ENCODE results near the gene GPC5. TPM values are rescaled to one million over a fixed set of nuclear protein-coding genes. Genes with fewer than 3 reads are reported as not detected.

Gene GPC5
- total and polyA plus RNA-seq, 7 experiments from 2014 or later, result 0.10 to 0.38 TPM; not detected in 5

GRCh38 chr13:91698308-91698707, 299.9 kb downstream of the GPC5 start:
- ATAC-seq, result no peak
- H3K4me1 ChIP-seq (ENCODE audit: control insufficient read depth in 2 of 2, insufficient read depth in 2 of 2, low read length in 2 of 2), result no peaks in the 10 kb centered on the region
- Mint-ChIP-seq H3K36me3 (no peaks in the 10 kb centered on the region), H3K27me3 (no peaks in the 10 kb centered on the region), H3K27ac (no peak overlapping the region), H3K4me3 (no peak overlapping the region), H3K9me3 (peaks cover 0 to 3% (median 0%) of the 10 kb centered on the region in 11 donors), H3K4me1 (no peaks in the 10 kb centered on the region)
- DNase-seq, result no peak
- H3K4me3 ChIP-seq (ENCODE audit: low read length), result no peak overlapping the region
- intact Hi-C loops (cut with micrococcal nuclease), result no loop called here
- H3K9me3 ChIP-seq (ENCODE audit: control insufficient read depth in 2 of 3, low read length in 3 of 3), result no peaks in the 10 kb centered on the region
- POLR2A ChIA-PET, result no interaction called here
- no peak overlapping the region for H3K27ac ChIP-seq (ENCODE audit: low read depth, low read length)
- CTCF ChIA-PET, result no interaction called here
- H3K36me3 ChIP-seq (ENCODE audit: control insufficient read depth in 2 of 3, insufficient read depth in 3 of 3, low read length in 3 of 3), result no peaks in the 10 kb centered on the region
- no peaks in the 10 kb centered on the region for H3K27me3 ChIP-seq (ENCODE audit: control insufficient read depth in 2 of 2, insufficient read depth in 2 of 2, low read length in 2 of 2)

GRCh38 chr13:91698767-91699166, 300.3 kb downstream of the GPC5 start:
- no peaks in the 10 kb centered on the region for H3K27me3 Mint-ChIP-seq
- Histone ChIP-seq H3K27ac (ENCODE audit: low read depth, low read length) (no peak overlapping the region), H3K4me1 (ENCODE audit: control insufficient read depth in 2 of 2, insufficient read depth in 2 of 2, low read length in 2 of 2) (no peaks in the 10 kb centered on the region), H3K9me3 (ENCODE audit: control insufficient read depth in 2 of 3, low read length in 3 of 3) (no peaks in the 10 kb centered on the region), H3K4me3 (ENCODE audit: low read length) (no peak overlapping the region), H3K27me3 (ENCODE audit: control insufficient read depth in 2 of 2, insufficient read depth in 2 of 2, low read length in 2 of 2) (no peaks in the 10 kb centered on the region), H3K36me3 (ENCODE audit: control insufficient read depth in 2 of 3, insufficient read depth in 3 of 3, low read length in 3 of 3) (no peaks in the 10 kb centered on the region)
- H3K27ac Mint-ChIP-seq, result no peak overlapping the region
- intact Hi-C loops (cut with micrococcal nuclease), result no loop called here
- no peak overlapping the region for H3K4me3 Mint-ChIP-seq
- peaks cover 0 to 6% (median 0%) of the 10 kb centered on the region in 11 donors for H3K9me3 Mint-ChIP-seq
- CTCF ChIA-PET, result no interaction called here
- DNase-seq (no peak), ATAC-seq (no peak)
- POLR2A ChIA-PET, result no interaction called here
- no peaks in the 10 kb centered on the region for H3K36me3 Mint-ChIP-seq
- H3K4me1 Mint-ChIP-seq, result no peaks in the 10 kb centered on the region

- no peaks in the 10 kb centered on the region for H3K36me3 ChIP-seq (ENCODE audit: control insufficient read depth in 2 of 3, insufficient read depth in 3 of 3, low read length in 3 of 3)
- no peaks in the 10 kb centered on the region for H3K27me3 ChIP-seq (ENCODE audit: control insufficient read depth in 2 of 2, insufficient read depth in 2 of 2, low read length in 2 of 2)
- intact Hi-C loops (cut with micrococcal nuclease), result no loop called here
- Mint-ChIP-seq H3K9me3 (peaks cover 0 to 7% (median 0%) of the 10 kb centered on the region in 11 donors), H3K4me1 (no peaks in the 10 kb centered on the region), H3K36me3 (no peaks in the 10 kb centered on the region), H3K27me3 (peaks cover 0 to 7% (median 0%) of the 10 kb centered on the region in 5 donors), H3K27ac (no peak overlapping the region), H3K4me3 (no peak overlapping the region)
- no peaks in the 10 kb centered on the region for H3K4me1 ChIP-seq (ENCODE audit: control insufficient read depth in 2 of 2, insufficient read depth in 2 of 2, low read length in 2 of 2)
- H3K4me3 ChIP-seq (ENCODE audit: low read length), result no peak overlapping the region
- no peak overlapping the region for H3K27ac ChIP-seq (ENCODE audit: low read depth, low read length)
- POLR2A ChIA-PET, result no interaction called here
- H3K9me3 ChIP-seq (ENCODE audit: control insufficient read depth in 2 of 3, low read length in 3 of 3), result no peaks in the 10 kb centered on the region
- no peak for DNase-seq
- no peak for ATAC-seq
- CTCF ChIA-PET, result no interaction called here
Observed at GRCh38 chr13:91699863-91700262, 301.4 kb downstream of the GPC5 start.

- Histone ChIP-seq H3K27me3 (ENCODE audit: control insufficient read depth in 2 of 2, insufficient read depth in 2 of 2, low read length in 2 of 2) (no peaks in the 10 kb centered on the region), H3K4me3 (ENCODE audit: low read length) (no peak overlapping the region), H3K4me1 (ENCODE audit: control insufficient read depth in 2 of 2, insufficient read depth in 2 of 2, low read length in 2 of 2) (no peaks in the 10 kb centered on the region), H3K9me3 (ENCODE audit: control insufficient read depth in 2 of 3, low read length in 3 of 3) (no peaks in the 10 kb centered on the region), H3K36me3 (ENCODE audit: control insufficient read depth in 2 of 3, insufficient read depth in 3 of 3, low read length in 3 of 3) (no peaks in the 10 kb centered on the region), H3K27ac (ENCODE audit: low read depth, low read length) (no peak overlapping the region)
- Mint-ChIP-seq H3K36me3 (no peaks in the 10 kb centered on the region), H3K27me3 (peaks cover 0 to 7% (median 0%) of the 10 kb centered on the region in 5 donors), H3K4me3 (no peak overlapping the region), H3K27ac (no peak overlapping the region), H3K4me1 (no peaks in the 10 kb centered on the region), H3K9me3 (peaks cover 0 to 7% (median 0%) of the 10 kb centered on the region in 11 donors)
- DNase-seq (no peak), ATAC-seq (no peak)
- ChIA-PET POLR2A (no interaction called here), CTCF (no interaction called here)
- intact Hi-C loops (cut with micrococcal nuclease), result no loop called here
Observed at GRCh38 chr13:91701975-91702374, 303.6 kb downstream of the GPC5 start.

- no peak overlapping the region for H3K27ac ChIP-seq (ENCODE audit: low read depth, low read length)
- Mint-ChIP-seq H3K27ac (no peak overlapping the region), H3K36me3 (no peaks in the 10 kb centered on the region), H3K4me1 (no peaks in the 10 kb centered on the region), H3K4me3 (no peak overlapping the region), H3K27me3 (peaks cover 0 to 7% (median 0%) of the 10 kb centered on the region in 5 donors), H3K9me3 (peaks cover 0 to 7% (median 0%) of the 10 kb centered on the region in 11 donors)
- DNase-seq, result no peak
- no peaks in the 10 kb centered on the region for H3K36me3 ChIP-seq (ENCODE audit: control insufficient read depth in 2 of 3, insufficient read depth in 3 of 3, low read length in 3 of 3)
- CTCF ChIA-PET, result interaction anchor here (0.6 kb wide), 1 partner anchor 19 kb away, joined by 6 read pairs; no protein-coding TSS in a partner anchor
- H3K27me3 ChIP-seq (ENCODE audit: control insufficient read depth in 2 of 2, insufficient read depth in 2 of 2, low read length in 2 of 2), result no peaks in the 10 kb centered on the region
- H3K4me3 ChIP-seq (ENCODE audit: low read length), result no peak overlapping the region
- POLR2A ChIA-PET, result no interaction called here
- no peaks in the 10 kb centered on the region for H3K9me3 ChIP-seq (ENCODE audit: control insufficient read depth in 2 of 3, low read length in 3 of 3)
- no peak for ATAC-seq
- intact Hi-C loops (cut with micrococcal nuclease), result no loop called here
- H3K4me1 ChIP-seq (ENCODE audit: control insufficient read depth in 2 of 2, insufficient read depth in 2 of 2, low read length in 2 of 2), result no peaks in the 10 kb centered on the region
Observed at GRCh38 chr13:91702411-91702810, 304.0 kb downstream of the GPC5 start.

- H3K9me3 ChIP-seq (ENCODE audit: control insufficient read depth in 2 of 3, low read length in 3 of 3), result no peaks in the 10 kb centered on the region
- H3K27ac Mint-ChIP-seq, result no peak overlapping the region
- no peaks in the 10 kb centered on the region for H3K27me3 ChIP-seq (ENCODE audit: control insufficient read depth in 2 of 2, insufficient read depth in 2 of 2, low read length in 2 of 2)
- no peaks in the 10 kb centered on the region for H3K4me1 ChIP-seq (ENCODE audit: control insufficient read depth in 2 of 2, insufficient read depth in 2 of 2, low read length in 2 of 2)
- H3K4me1 Mint-ChIP-seq, result no peaks in the 10 kb centered on the region
- no peak for DNase-seq
- no peak for ATAC-seq
- intact Hi-C loops (cut with micrococcal nuclease), result no loop called here
- ChIA-PET CTCF (no interaction called here), POLR2A (no interaction called here)
- H3K27ac ChIP-seq (ENCODE audit: low read depth, low read length), result no peak overlapping the region
- no peaks in the 10 kb centered on the region for H3K36me3 ChIP-seq (ENCODE audit: control insufficient read depth in 2 of 3, insufficient read depth in 3 of 3, low read length in 3 of 3)
- no peaks in the 10 kb centered on the region for H3K36me3 Mint-ChIP-seq
- H3K9me3 Mint-ChIP-seq, result peaks cover 0 to 7% (median 0%) of the 10 kb centered on the region in 11 donors
- H3K27me3 Mint-ChIP-seq, result peaks cover 0 to 7% (median 0%) of the 10 kb centered on the region in 5 donors
- no peak overlapping the region for H3K4me3 ChIP-seq (ENCODE audit: low read length)
- no peak overlapping the region for H3K4me3 Mint-ChIP-seq
Observed at GRCh38 chr13:91704398-91704797, 306.0 kb downstream of the GPC5 start.

GRCh38 chr13:91708558-91708957, 310.1 kb downstream of the GPC5 start:
- no peak overlapping the region for H3K27ac ChIP-seq (ENCODE audit: low read depth, low read length)
- DNase-seq (no peak), ATAC-seq (no peak)
- no peaks in the 10 kb centered on the region for H3K4me1 Mint-ChIP-seq
- H3K27me3 ChIP-seq (ENCODE audit: control insufficient read depth in 2 of 2, insufficient read depth in 2 of 2, low read length in 2 of 2), result no peaks in the 10 kb centered on the region
- no peaks in the 10 kb centered on the region for H3K36me3 ChIP-seq (ENCODE audit: control insufficient read depth in 2 of 3, insufficient read depth in 3 of 3, low read length in 3 of 3)
- no peak overlapping the region for H3K27ac Mint-ChIP-seq
- H3K4me1 ChIP-seq (ENCODE audit: control insufficient read depth in 2 of 2, insufficient read depth in 2 of 2, low read length in 2 of 2), result no peaks in the 10 kb centered on the region
- no peaks in the 10 kb centered on the region for H3K9me3 ChIP-seq (ENCODE audit: control insufficient read depth in 2 of 3, low read length in 3 of 3)
- no peak overlapping the region for H3K4me3 Mint-ChIP-seq
- H3K9me3 Mint-ChIP-seq, result peaks cover 0 to 5% (median 0%) of the 10 kb centered on the region in 11 donors
- ChIA-PET POLR2A (no interaction called here), CTCF (interaction anchor here (0.5 to 1.5 kb wide), 2 partner anchors 10 to 252 kb away, joined by 3 to 4 read pairs; no protein-coding TSS in a partner anchor)
- no peaks in the 10 kb centered on the region for H3K36me3 Mint-ChIP-seq
- no peak overlapping the region for H3K4me3 ChIP-seq (ENCODE audit: low read length)
- intact Hi-C loops (cut with micrococcal nuclease), result no loop called here
- peaks cover 0 to 7% (median 0%) of the 10 kb centered on the region in 5 donors for H3K27me3 Mint-ChIP-seq
